Ovary (tissue), 3 donors: Measurements from ENCODE around the gene PRICKLE4.

Experiments used
- EP300 ChIP-seq: sonication (generic); formaldehyde crosslinking; IDR thresholded peaks from one replicate; pipeline ENCODE4 v1.6.1; 2017; ENCODE audit warnings: antibody characterized with exemption
- POLR2A ChIP-seq: fragments of 450-650 bp; IDR thresholded peaks from one replicate; pipeline ENCODE4 v1.6.1; 2017; ENCODE audit warnings: antibody characterized with exemption, mild to moderate bottlenecking, moderate library complexity
- TF ChIP-seq, protein P1 (sequence below), 3 donors: fragments of 450-650 bp in 2 of 3; fragments of 200-600 bp in 1 of 3; IDR thresholded peaks; one replicate each; pipeline versions ENCODE4 v1.5.1 to v1.8.0; 2016 to 2022; ENCODE audit warnings: antibody characterized with exemption in 3 of 3, mild to moderate bottlenecking in 1 of 3
- donor health status: DM: no; HTN: no; CAD: no.

DNA sequence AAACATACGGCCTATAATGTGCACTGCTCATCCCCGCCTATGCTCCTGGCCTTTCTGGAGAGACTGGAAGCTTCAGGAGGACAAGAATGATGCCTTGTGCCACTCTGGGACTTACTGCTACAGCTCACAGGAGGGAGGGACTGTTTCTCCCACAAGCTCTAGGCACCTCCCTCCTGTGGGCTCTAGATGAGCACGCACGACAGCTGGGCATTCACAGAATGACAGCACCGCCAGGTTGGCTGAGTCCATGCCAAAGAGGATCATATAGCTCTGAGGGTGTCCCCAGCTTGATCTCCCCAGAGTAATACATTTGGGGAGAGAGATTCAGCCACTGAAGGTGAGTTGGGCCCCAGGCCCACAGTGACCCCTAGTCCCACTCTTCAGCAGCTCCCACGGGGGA, 23.3 kb upstream of the PRICKLE4 start:
- TF ChIP-seq, protein P1, sequence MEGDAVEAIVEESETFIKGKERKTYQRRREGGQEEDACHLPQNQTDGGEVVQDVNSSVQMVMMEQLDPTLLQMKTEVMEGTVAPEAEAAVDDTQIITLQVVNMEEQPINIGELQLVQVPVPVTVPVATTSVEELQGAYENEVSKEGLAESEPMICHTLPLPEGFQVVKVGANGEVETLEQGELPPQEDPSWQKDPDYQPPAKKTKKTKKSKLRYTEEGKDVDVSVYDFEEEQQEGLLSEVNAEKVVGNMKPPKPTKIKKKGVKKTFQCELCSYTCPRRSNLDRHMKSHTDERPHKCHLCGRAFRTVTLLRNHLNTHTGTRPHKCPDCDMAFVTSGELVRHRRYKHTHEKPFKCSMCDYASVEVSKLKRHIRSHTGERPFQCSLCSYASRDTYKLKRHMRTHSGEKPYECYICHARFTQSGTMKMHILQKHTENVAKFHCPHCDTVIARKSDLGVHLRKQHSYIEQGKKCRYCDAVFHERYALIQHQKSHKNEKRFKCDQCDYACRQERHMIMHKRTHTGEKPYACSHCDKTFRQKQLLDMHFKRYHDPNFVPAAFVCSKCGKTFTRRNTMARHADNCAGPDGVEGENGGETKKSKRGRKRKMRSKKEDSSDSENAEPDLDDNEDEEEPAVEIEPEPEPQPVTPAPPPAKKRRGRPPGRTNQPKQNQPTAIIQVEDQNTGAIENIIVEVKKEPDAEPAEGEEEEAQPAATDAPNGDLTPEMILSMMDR (IDR thresholded peaks at IDR 0.05): no peak
- no peak for TF ChIP-seq POLR2A
- TF ChIP-seq EP300: no peak
